SIG-M5 (cell line): ENCODE measurements around the gene GALT.

Source experiments
- DNase-seq: peaks from one replicate; lab custom pipeline; 2025; lab: John Stamatoyannopoulos, UW

Gene GALT

DNA sequence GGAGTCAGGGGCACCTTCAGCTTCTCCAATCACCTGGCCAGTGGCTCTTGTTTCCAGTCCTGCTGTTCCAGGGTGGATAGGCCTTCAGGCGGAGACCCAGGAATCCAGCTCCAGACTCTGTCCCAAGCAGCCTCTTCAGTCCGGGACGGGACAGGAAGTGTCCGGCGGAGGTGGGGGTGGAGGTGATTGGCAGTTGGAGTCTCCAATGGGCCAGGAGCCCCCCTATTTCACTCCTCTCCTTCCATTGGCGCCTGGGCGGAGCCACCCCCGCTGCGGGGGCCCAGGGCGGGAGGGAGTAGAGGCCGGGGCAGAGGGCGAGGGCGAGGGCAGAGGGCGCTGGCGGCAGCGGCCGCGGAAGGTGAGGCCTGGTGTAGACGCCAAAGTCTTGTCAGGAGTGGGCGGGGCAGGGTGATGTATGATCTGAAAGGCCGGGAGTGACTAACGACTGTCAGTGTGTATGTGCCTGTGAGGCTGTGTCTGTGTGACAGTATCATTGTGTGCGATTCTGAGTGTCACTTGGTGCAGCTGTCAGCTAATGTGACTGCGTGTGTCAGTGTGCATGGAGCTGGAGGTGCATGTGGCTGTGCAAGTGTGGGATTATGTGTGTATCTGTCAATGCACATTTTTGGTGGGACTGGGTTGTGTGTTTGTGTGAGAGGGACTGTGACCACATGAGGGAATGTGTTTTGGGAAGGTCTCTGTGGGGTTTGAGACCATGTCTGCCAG is 5.6 kb downstream of the GALT start, which contains the start of gene IL11RA:
Gene IL11RA (plus strand): TSS at position 310 of the 726 bp plus-strand sequence. CDS start 3,033 bp downstream, outside the sequence.
- no peak for DNase-seq

DNA sequence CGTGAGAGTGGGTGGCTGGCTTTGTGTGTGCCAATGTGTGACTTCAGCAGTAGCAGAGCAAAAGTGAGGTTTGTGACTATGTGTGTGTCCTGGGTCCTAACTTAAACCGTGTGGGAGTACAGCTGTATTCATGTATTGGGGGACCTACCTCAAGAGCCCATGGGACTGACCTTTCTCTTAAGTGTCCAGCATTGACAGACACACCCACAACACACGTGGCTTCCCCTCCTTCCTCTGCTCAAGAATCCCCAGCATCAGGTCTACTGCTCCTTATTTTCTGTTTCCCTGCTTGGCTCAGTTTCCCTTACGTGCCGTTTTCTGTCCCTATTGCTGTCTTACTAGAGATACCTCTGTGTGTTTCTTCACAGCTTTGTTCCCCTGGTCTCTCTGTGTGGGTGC is 6.1 kb downstream of the GALT start:
- no peak for DNase-seq

DNA sequence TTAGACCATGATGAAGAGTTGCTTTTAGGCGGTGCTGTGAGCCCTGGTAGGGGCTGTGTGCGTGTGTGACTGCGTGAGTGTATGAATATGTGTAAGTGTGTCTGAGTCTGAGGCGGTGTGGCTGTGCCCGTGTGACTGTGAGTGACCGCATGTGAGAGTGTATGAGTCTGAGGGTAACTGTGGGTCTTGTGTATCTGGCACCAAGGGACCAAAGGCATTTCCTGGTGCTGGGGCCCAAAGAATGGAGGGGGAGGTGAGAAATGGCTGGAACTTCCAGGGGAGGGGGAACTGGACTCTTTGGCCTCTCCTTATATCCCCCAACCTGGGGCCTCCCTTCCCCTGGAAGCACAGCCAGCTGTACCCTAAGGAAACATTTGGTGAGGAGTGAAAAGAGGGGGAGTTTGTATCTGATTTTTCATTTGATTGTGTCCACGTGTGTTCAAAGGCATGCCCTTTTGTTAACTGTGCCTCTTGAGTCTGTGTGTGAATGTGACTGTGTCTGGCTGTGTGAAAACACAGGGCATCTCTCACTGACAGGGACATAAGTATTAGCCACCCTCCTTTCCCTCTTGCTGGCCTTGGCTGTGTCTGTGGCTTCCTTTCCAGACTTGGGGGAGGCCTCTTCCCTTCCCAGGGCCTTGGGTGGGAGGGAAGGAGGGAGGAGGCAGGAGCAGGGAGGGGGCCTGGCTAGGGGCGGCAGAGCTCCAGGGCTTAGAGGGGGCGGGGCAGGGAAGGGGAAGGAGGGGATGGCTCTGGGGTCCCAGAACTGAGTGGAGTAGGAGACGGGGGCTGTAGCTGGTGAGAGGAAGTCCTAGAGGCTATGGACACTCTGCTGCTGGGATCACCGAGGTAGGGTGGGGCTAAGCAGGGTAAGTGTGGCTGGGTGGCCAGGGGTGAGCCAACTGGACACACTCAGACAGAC is 6.9 kb downstream of the GALT start:
- no peak for DNase-seq

DNA sequence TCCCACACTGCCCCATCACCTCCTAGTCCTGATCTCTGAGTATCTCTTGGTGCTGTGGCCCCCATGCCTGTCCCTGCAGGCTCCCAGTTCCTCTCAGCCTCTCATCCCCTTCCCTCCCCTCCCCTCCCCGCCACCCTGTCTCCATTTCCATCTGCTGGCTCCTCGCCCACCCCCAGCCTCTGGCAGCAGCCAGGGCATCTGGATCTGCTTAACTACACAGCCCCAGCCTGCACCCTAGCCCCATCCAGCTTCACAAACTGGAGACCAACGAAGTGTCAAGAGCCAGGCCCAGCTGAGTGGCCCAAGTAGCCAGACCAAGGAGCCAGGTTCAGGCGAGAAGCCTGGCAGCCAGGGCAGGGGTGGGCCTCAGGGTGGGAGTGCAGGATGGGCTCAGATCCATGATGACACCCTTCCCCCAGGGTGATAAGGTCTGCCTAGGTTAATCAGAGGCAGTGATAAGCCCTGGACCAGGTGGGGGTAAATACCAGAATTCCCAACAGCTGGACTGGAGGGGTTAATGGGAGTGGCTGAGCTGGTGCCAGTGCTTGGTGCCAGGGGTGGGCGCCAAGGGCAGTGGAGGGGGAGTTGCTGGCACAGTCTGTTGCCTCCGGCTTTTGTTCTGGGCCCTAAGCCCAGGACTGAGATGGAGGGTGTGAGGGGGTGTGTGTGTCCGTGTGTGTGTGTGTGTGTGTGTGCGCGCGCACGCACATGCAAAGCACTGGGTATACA is 8.0 kb downstream of the GALT start:
- DNase-seq = no peak

DNA sequence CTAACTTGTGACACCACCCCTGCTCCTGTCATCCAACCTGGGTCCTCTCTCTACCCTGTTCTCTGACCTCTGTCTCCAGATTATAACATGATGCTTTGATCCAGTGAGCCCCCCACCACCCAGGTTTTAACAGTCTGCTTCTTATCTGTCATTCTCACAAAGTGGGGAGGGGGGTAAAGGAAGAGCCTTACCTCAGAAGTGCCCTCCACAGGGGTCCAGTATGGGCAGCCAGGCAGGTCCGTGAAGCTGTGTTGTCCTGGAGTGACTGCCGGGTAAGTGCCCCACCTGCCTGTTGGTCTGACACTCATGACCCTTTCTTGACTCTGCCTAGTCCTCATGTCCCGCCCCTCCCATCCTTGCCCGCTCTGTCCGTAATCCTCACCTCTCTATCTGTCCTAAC is 8.9 kb downstream of the GALT start:
- no peak for DNase-seq

DNA sequence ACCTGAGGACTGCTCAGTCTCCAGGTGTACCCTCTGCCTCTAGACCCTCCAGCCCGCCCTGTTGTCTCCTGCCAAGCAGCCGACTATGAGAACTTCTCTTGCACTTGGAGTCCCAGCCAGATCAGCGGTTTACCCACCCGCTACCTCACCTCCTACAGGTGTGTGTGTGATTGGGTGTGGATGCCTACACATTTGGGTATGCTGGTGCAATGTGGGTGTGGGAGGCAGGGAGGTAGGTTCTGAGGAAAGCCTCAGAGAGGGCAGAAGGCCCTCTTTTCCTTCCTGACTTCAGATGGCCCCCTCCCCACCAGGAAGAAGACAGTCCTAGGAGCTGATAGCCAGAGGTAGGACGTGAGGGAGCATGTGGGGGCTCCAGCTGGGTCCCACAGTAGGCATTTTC is 10.5 kb downstream of the GALT start:
- no peak for DNase-seq

DNA sequence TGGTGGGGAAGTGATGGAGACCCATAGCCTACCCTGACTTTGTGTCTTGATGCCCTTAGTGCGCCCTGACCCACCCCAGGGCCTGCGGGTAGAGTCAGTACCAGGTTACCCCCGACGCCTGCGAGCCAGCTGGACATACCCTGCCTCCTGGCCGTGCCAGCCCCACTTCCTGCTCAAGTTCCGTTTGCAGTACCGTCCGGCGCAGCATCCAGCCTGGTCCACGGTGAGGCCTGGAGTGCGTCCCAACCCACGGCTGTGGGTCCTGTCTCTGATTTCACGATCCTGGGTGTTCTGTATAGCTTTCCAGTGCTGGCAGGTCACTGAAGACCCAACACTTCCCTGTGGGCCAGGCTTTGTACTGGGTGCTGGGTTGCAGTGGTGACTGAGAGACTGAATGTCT is 12.0 kb downstream of the GALT start:
- DNase-seq = no peak

DNA sequence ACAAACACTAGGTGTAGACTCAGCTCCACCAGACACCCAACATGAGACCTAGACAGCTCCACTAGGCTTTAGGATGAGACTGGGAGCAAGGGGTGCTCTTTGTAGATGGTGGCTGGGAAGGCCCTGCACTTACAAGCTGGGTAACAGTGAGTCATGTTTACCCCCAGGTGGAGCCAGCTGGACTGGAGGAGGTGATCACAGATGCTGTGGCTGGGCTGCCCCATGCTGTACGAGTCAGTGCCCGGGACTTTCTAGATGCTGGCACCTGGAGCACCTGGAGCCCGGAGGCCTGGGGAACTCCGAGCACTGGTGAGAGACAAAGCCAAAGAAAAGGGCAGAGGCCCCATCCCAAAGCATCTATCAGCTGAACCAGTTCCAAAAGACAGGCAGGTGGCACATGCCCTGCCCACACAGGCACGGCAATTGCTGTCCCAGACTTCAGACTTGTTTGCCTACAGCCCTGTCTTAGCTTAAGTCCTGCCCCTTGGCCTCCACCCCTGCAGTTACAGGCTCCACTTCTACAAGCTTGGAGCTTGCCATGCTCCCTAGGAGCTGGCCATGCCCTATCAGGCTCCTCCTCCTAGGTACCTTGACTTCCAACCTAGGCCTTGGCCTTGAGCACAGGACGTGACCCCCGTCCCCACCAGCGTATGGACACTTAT is 13.2 kb downstream of the GALT start:
- no peak for DNase-seq

DNA sequence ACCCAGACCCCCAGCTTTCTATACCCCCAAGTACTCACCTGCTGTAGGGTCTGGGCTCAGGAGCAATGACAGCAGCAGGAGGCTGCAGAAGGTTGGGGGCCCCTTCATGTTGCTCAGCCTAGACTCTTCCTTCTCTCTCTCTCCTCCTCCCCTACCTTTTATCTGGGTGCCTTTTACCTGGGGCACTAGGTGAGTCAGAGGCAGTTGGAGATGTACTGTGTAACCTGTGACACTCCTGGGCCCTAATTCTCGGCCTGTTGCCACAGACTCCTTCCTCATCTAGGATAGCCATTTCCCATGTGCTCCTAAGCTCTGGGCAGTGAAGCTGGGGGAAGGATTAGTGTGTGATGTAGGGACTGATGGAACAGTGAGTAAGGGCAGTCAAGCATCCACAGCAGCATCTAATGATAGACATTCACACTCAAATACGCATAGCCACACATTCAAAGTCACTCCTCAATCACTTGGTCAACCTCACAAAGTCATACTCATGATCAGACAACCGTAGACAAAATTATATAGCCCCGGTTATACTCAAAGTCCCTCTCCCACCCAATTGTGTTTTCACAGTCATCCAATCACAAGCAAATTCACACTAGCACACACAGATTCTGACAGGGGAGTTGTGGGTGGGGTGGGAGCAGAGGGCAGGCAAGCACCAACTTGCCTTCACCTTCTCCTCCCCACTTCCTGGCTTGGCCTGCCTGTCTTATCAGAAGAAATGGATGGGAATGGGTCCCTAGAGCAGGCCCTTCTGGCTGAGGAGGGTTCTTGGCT is 16.2 kb downstream of the GALT start, which contains the start of gene CCL27:
Gene CCL27 (minus strand): TSS at position 132 of the 777 bp plus-strand sequence. CDS start 24 bp downstream, at position 108.
- no peak for DNase-seq

DNA sequence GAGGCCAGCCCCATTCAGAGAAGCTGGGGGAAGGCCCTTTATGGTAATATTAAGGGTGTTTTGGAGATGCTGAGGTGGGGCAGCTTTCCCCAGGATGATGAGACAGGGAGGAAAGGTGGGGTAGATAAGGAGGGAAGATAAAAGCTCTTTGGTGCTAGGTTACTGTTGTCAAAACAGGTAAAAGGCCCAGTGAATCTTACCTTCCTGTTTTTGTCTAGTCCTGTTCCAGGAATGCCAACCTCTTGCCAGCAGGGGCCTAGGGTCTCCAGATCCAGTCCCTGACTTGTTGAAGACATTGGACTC is 16.8 kb downstream of the GALT start:
- no peak for DNase-seq

DNA sequence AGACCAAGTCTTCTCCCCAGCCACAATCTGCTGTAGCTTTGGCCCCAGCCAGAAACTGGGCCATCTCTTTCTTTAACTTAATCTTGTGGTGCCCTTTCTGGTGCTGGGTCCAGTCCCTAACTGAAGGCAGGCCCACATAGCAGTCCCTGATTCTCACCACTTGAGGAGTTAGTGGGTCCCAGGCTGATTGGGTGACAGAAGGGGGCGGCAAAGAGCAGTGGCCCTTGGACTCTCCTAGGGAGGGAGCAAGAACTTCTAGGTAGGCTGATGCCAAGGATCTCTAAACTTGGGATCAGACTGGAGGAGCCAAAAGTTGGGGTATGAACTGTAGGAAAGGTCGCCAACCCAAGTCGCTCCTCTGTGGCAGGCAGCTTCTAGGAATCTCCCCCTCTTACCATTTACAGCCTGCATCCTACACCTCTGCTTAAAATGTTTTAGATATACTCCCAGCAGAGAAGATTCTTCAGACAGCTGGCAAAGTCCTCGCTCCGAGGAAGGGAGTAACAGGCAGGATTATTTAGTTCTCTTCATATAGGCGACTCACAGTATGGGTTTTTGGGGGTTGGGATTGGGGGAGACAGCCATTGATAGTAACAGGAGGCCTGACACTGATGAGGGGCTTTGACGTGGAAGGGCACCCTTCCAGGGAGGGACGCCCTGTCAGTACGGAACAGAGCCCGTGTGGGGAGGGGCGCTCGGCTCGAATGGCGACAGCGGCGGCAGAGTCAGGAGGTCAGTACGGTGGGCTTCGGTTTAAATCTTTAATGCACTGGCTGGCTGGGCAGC is 18.0 kb downstream of the GALT start:
- DNase-seq = peak; percentile 31

DNA sequence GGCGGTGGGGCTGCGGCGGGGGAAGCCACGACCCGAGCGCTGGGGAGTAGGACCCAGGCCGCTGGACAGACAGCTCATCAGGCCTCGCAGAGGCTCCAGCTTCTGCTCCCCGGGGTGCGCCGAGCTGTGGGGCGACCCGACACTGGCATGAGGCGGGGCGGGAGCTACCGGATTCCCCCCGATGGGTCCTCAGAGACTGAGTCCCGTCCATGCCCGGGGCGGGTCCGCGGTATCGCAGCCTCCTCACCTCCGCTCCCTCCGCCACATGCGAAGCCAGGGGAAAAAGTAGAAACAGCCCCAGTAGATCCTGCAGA is 18.5 kb downstream of the GALT start:
- no peak for DNase-seq

DNA sequence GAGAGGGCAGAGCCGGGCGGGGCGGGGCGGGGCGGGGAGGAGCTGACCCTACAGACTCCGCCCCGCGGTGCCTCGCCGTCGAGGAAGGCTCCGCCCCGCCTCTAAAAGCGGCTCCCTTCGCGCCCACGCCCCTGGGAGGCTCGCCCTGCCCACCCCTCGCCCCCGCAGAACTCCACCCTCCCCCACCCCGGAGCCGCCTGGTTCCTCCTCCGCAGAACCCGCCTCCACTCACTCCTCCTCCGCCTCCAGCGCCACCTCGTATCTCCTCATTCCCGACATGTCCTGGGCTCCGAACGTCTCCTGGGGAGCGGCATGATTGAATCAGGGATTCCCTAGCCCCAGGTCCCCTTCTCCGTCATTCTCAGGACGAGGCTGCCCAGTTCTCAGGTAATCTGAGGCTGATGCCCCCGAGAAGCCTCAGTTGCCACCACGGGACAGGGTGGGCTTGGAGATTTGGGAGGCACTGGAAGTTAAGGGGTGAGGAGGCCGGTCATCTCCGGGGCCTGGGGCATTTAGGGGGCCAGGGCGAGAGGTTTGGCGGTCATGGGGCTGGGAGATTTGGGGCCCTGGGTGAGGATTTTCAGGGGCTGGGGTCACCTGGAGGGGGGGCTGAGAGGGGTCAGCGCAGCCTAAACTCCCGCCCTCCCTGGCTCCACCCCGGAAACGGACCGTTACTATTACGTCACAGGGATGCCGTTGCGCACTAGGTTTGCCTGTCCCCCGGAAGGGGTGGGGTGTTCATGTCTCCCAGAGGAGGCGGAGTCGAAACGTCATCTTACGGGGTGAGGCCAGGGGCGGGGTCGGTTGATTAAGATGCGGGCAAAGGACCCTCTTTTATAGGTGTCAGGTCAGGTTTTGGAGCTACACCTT is 19.1 kb downstream of the GALT start:
- peak; percentile 78 for DNase-seq

DNA sequence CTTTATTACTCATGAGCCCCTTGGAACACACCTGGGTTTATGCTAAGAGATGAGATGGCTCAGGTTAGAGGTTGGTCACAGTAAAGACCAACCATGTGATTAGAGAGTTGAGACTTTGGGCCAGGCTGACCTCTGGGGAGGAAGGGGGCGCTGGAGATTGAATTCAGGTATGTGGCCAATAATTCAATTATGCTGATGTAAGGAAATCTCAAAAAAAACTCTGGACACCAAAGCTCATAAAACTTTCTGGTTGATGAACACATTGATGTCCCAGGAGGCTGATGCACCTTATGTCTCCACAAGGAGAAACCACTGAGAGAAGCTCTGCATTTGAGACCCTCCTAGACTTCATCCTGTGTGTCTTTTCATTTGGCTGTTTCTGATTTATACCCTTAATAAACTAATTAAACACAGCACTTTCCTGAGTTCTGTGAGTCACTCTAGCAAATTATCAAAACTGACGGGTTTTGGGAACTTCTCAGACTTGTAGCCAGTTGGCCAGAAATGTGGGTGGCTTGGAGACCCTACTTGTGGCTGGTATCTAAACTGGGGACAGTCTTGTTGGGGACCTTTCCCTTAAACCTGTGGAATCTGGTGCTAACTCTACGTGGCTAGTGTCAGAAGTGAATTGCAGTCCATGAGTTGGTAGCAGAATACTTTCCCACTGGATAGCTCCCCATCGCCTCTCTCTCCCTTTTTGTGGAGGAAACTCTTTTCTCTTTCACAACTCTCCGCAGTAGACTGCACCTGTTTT is 23.5 kb downstream of the GALT start:
- DNase-seq = no peak

DNA sequence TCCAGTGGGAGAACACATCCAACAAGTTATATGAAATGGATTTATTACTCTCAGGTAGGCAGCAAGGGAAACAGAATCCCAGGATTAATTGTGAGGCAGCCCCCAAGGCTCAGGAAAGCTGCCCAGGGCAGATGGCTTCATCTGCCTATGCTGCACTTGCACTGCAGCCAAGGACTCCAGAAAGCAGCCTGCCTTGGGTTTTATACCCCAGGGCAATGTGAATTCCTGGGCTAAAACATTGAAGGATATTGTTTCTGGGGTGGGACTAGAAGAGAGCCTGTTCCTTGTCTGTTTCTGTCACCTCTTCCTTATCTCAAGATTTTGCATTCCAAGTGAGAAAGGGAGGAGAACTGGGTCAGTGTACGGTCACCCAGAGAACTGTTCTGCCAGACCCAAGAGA is 24.8 kb downstream of the GALT start:
- DNase-seq = no peak

DNA sequence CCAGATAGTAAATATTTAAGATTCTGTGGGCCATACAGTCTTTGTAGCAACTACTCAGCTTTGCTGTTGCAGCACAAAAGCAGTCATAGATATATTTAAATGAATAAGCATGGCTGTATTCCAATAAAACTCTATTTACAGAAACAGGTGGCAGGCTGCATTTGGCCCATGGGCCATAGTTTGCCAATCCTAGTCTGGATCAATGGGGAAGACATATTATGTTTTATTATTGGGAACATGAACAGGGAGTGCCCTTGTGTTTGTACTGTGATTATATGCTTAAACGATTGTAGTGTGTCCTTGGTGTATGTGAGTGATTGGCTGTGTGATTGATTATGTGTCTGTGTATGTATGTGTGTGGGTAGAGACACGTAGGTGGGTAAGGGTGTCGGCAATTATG is 28.0 kb downstream of the GALT start:
- DNase-seq = no peak

DNA sequence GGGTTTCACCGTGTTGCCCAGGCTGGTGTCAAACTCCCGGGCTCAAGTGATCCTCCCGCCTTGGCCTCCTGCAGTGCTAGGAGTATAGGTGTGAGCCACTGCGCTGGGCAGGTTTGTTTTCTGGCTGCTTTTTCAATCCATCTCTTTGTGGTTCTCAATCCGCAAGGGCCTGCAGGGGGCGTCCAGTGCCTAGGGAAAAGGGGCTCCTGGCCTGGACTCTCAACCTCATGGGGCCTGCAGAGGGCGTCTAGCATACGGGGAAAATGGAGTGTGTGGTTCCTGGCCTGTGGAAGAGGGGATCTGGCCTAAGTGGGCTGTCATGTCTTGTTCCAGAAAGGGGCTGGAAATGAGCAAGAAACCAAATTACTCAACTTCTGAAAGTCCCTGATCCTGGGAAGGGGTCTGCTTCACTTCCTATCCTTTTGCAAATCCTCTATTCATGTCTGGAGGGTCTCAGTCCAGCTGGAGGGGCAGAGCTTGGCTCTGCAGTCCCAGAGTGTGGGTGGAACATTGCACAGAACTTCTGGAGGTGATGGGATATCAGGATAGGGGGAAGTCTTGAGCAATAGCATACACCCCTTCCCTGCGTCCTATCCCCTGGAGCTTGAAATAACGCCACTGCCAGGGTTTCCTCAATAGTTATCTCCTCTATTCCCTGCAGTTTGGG is 28.7 kb downstream of the GALT start:
- DNase-seq = no peak

DNA sequence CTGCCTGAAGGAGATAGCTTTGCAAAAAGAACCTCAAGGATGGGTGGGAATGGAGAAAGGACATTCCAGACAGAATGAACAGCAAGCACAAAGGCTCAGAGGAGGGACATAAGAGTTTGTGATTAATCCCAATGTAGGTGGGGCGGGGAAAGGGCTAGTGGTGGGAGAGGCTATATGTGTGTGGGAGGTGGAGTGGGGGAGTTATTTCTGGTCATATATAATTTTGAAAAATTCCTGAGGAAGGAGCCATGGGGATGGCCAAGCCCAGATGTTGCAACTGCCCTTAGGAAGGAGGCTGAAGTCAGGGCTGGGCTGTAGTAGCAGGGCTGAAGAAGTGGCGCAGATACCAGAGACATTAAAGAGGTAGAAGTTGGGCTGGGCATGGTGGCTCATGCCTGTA is 29.4 kb downstream of the GALT start:
- DNase-seq = no peak
